ENCODE results near the gene BTN1A1. TPM values are rescaled to one million over a fixed set of nuclear protein-coding genes. Genes with fewer than 3 reads are reported as not detected.
A peak's percentile ranks its signal among the peaks of the same experiment; 100 is the strongest.

The BTN1A1 gene
- total RNA-seq, 2 experiments from 2014 or later, result not detected

GRCh38 chr6:26475823-26476729 lies 24.0 kb upstream of the BTN1A1 start:
- H3K4me1 Mint-ChIP-seq, result peaks cover 38% of the 10 kb centered on the region
- POLR2A ChIA-PET, result interaction anchor here (0.5 to 0.7 kb wide), 3 partner anchors 56 to 150 kb away, joined by 3 read pairs; no protein-coding TSS in a partner anchor
- H3K9me3 Mint-ChIP-seq (ENCODE audit: low read depth), result peaks cover 14% of the 10 kb centered on the region
- intact Hi-C loops (cut with DNase I, micrococcal nuclease), result loop anchor here (1.0 to 2.0 kb wide), 2 partner anchors 36 to 45 kb away; partner anchors contain the start of gene BTN3A3 (in 1 of the 2)
- H3K36me3 Mint-ChIP-seq (ENCODE audit: low read depth), result peaks cover 28% of the 10 kb centered on the region
- H3K27ac Mint-ChIP-seq, result peak overlapping the region; percentile 100
- no peaks in the 10 kb centered on the region for H3K27me3 Mint-ChIP-seq
- ATAC-seq, result no peak
- DNase-seq, result no peak
- CTCF ChIA-PET, result interaction anchor here (0.6 to 1.2 kb wide), 3 partner anchors 20 to 460 kb away, joined by 3 to 4 read pairs (median 3); no protein-coding TSS in a partner anchor
- no peak overlapping the region for H3K4me3 Mint-ChIP-seq

- ChIA-PET CTCF (interaction anchor here (0.6 to 1.0 kb wide), 2 partner anchors 154 to 459 kb away, joined by 3 read pairs; no protein-coding TSS in a partner anchor), POLR2A (no interaction called here)
- peaks cover 22% of the 10 kb centered on the region for H3K36me3 Mint-ChIP-seq (ENCODE audit: low read depth)
- peaks cover 7% of the 10 kb centered on the region for H3K9me3 Mint-ChIP-seq (ENCODE audit: low read depth)
- no peaks in the 10 kb centered on the region for H3K27me3 Mint-ChIP-seq
- H3K27ac Mint-ChIP-seq, result peak overlapping the region; percentile 52
- ATAC-seq (no peak), DNase-seq (no peak)
- intact Hi-C loops (cut with DNase I, micrococcal nuclease), result no loop called here
- no peak overlapping the region for H3K4me3 Mint-ChIP-seq
- peaks cover 38% of the 10 kb centered on the region for H3K4me1 Mint-ChIP-seq
These were observed 23.2 kb upstream of the BTN1A1 start for GRCh38 chr6:26476896-26477295.

- intact Hi-C loops (cut with DNase I, micrococcal nuclease), result no loop called here
- H3K36me3 Mint-ChIP-seq (ENCODE audit: low read depth), result peaks cover 17% of the 10 kb centered on the region
- ChIA-PET CTCF (interaction anchor here (1.0 kb wide), 1 partner anchor 155 kb away, joined by 3 read pairs; no protein-coding TSS in a partner anchor), POLR2A (no interaction called here)
- H3K9me3 Mint-ChIP-seq (ENCODE audit: low read depth), result peaks cover 4% of the 10 kb centered on the region
- no peak for ATAC-seq
- no peak for DNase-seq
- H3K4me3 Mint-ChIP-seq, result no peak overlapping the region
- no peaks in the 10 kb centered on the region for H3K27me3 Mint-ChIP-seq
- H3K27ac Mint-ChIP-seq, result no peak overlapping the region
- H3K4me1 Mint-ChIP-seq, result peaks cover 38% of the 10 kb centered on the region
These were observed 22.7 kb upstream of the BTN1A1 start for GRCh38 chr6:26477426-26477825.

GRCh38 chr6:26478100-26478984 lies 21.8 kb upstream of the BTN1A1 start:
- intact Hi-C loops (cut with DNase I, micrococcal nuclease), result no loop called here
- ChIA-PET CTCF (no interaction called here), POLR2A (no interaction called here)
- no peak overlapping the region for H3K4me3 Mint-ChIP-seq
- no peak overlapping the region for H3K27ac Mint-ChIP-seq
- ATAC-seq, result no peak
- peaks cover 29% of the 10 kb centered on the region for H3K4me1 Mint-ChIP-seq
- DNase-seq, result no peak
- H3K27me3 Mint-ChIP-seq, result no peaks in the 10 kb centered on the region
- no peaks in the 10 kb centered on the region for H3K9me3 Mint-ChIP-seq (ENCODE audit: low read depth)
- peaks cover 9% of the 10 kb centered on the region for H3K36me3 Mint-ChIP-seq (ENCODE audit: low read depth)

- no peak for ATAC-seq
- peaks cover 26% of the 10 kb centered on the region for H3K4me1 Mint-ChIP-seq
- H3K36me3 Mint-ChIP-seq (ENCODE audit: low read depth), result peaks cover 9% of the 10 kb centered on the region
- no peaks in the 10 kb centered on the region for H3K9me3 Mint-ChIP-seq (ENCODE audit: low read depth)
- H3K27me3 Mint-ChIP-seq, result no peaks in the 10 kb centered on the region
- CTCF ChIA-PET, result no interaction called here
- no peak for DNase-seq
- H3K27ac Mint-ChIP-seq, result no peak overlapping the region
- intact Hi-C loops (cut with DNase I, micrococcal nuclease), result no loop called here
- POLR2A ChIA-PET, result no interaction called here
- no peak overlapping the region for H3K4me3 Mint-ChIP-seq
These were observed 21.2 kb upstream of the BTN1A1 start for GRCh38 chr6:26478985-26479278.

GRCh38 chr6:26482338-26482737 lies 17.8 kb upstream of the BTN1A1 start:
- no peaks in the 10 kb centered on the region for H3K36me3 Mint-ChIP-seq (ENCODE audit: low read depth)
- no peaks in the 10 kb centered on the region for H3K27me3 Mint-ChIP-seq
- no peak overlapping the region for H3K27ac Mint-ChIP-seq
- ChIA-PET CTCF (no interaction called here), POLR2A (no interaction called here)
- intact Hi-C loops (cut with DNase I, micrococcal nuclease), result no loop called here
- peaks cover 2% of the 10 kb centered on the region for H3K4me1 Mint-ChIP-seq
- DNase-seq (no peak), ATAC-seq (no peak)
- no peak overlapping the region for H3K4me3 Mint-ChIP-seq
- H3K9me3 Mint-ChIP-seq (ENCODE audit: low read depth), result peaks cover 2% of the 10 kb centered on the region

GRCh38 chr6:26483727-26484126 lies 16.4 kb upstream of the BTN1A1 start:
- ATAC-seq, result no peak
- no peak overlapping the region for H3K4me3 Mint-ChIP-seq
- ChIA-PET POLR2A (no interaction called here), CTCF (interaction anchor here (0.7 kb wide), 1 partner anchor 155 kb away, joined by 3 read pairs; no protein-coding TSS in a partner anchor)
- no peaks in the 10 kb centered on the region for H3K4me1 Mint-ChIP-seq
- H3K36me3 Mint-ChIP-seq (ENCODE audit: low read depth), result no peaks in the 10 kb centered on the region
- H3K27me3 Mint-ChIP-seq, result no peaks in the 10 kb centered on the region
- no peak for DNase-seq
- intact Hi-C loops (cut with DNase I, micrococcal nuclease), result no loop called here
- H3K27ac Mint-ChIP-seq, result no peak overlapping the region
- H3K9me3 Mint-ChIP-seq (ENCODE audit: low read depth), result peaks cover 8% of the 10 kb centered on the region

- POLR2A ChIA-PET, result no interaction called here
- CTCF ChIA-PET, result interaction anchor here (0.7 to 1.2 kb wide), 2 partner anchors 10 to 155 kb away, joined by 3 to 5 read pairs; no protein-coding TSS in a partner anchor
- intact Hi-C loops (cut with DNase I, micrococcal nuclease), result no loop called here
These were observed 15.9 kb upstream of the BTN1A1 start for GRCh38 chr6:26484161-26484560.

GRCh38 chr6:26485112-26485780 lies 14.9 kb upstream of the BTN1A1 start:
- Mint-ChIP-seq H3K27ac (no peak overlapping the region), H3K27me3 (no peaks in the 10 kb centered on the region), H3K9me3 (ENCODE audit: low read depth) (peaks cover 8% of the 10 kb centered on the region), H3K36me3 (ENCODE audit: low read depth) (no peaks in the 10 kb centered on the region), H3K4me3 (no peak overlapping the region), H3K4me1 (no peaks in the 10 kb centered on the region)
- DNase-seq, result no peak
- ATAC-seq, result no peak
- intact Hi-C loops (cut with DNase I, micrococcal nuclease), result no loop called here
- CTCF ChIA-PET, result interaction anchor here (0.8 to 1.2 kb wide), 2 partner anchors 10 to 11 kb away, joined by 3 to 5 read pairs; no protein-coding TSS in a partner anchor
- POLR2A ChIA-PET, result interaction anchor here (0.6 kb wide), 1 partner anchor 145 kb away, joined by 3 read pairs; no protein-coding TSS in a partner anchor

More at GRCh38 chr6:26484161-26484560, 15.9 kb upstream of the BTN1A1 start:
- H3K4me3 Mint-ChIP-seq, result no peak overlapping the region
- no peaks in the 10 kb centered on the region for H3K27me3 Mint-ChIP-seq
- no peaks in the 10 kb centered on the region for H3K4me1 Mint-ChIP-seq
- no peaks in the 10 kb centered on the region for H3K36me3 Mint-ChIP-seq (ENCODE audit: low read depth)
- ATAC-seq, result no peak
- no peak for DNase-seq
- peaks cover 8% of the 10 kb centered on the region for H3K9me3 Mint-ChIP-seq (ENCODE audit: low read depth)
- H3K27ac Mint-ChIP-seq, result no peak overlapping the region

- H3K4me1 Mint-ChIP-seq, result peaks cover 4% of the 10 kb centered on the region
- intact Hi-C loops (cut with DNase I, micrococcal nuclease), result no loop called here
- H3K27me3 Mint-ChIP-seq, result no peaks in the 10 kb centered on the region
- CTCF ChIA-PET, result no interaction called here
- peaks cover 8% of the 10 kb centered on the region for H3K9me3 Mint-ChIP-seq (ENCODE audit: low read depth)
- H3K27ac Mint-ChIP-seq, result no peak overlapping the region
- no peak overlapping the region for H3K4me3 Mint-ChIP-seq
- ATAC-seq (no peak), DNase-seq (no peak)
- POLR2A ChIA-PET, result no interaction called here
- H3K36me3 Mint-ChIP-seq (ENCODE audit: low read depth), result no peaks in the 10 kb centered on the region
These were observed 13.7 kb upstream of the BTN1A1 start for GRCh38 chr6:26486358-26486757.

- CTCF ChIA-PET, result no interaction called here
- no peaks in the 10 kb centered on the region for H3K36me3 Mint-ChIP-seq (ENCODE audit: low read depth)
These were observed 12.6 kb upstream of the BTN1A1 start for GRCh38 chr6:26487466-26487865.

More at GRCh38 chr6:26487466-26487865, 12.6 kb upstream of the BTN1A1 start:
- ATAC-seq (no peak), DNase-seq (no peak)
- H3K27me3 Mint-ChIP-seq, result no peaks in the 10 kb centered on the region
- intact Hi-C loops (cut with DNase I, micrococcal nuclease), result no loop called here
- H3K4me1 Mint-ChIP-seq, result peaks cover 4% of the 10 kb centered on the region
- POLR2A ChIA-PET, result no interaction called here
- peaks cover 8% of the 10 kb centered on the region for H3K9me3 Mint-ChIP-seq (ENCODE audit: low read depth)
- H3K27ac Mint-ChIP-seq, result no peak overlapping the region
- H3K4me3 Mint-ChIP-seq, result no peak overlapping the region

Measured in activated CD4-positive, alpha-beta T cell treated with anti-CD3 and anti-CD28 coated beads for 36 hours (primary cell).